ENCODE data around the gene FZD1. TPM values are rescaled to one million over a fixed set of nuclear protein-coding genes. Genes with fewer than 3 reads are reported as not detected.

The FZD1 gene
- total and polyA plus RNA-seq, 10 of the 15 experiments (the other 5 are each of a cell fraction or from before 2014, with no cell fraction given) = 0.07 to 0.56 (median 0.18) TPM

DNA sequence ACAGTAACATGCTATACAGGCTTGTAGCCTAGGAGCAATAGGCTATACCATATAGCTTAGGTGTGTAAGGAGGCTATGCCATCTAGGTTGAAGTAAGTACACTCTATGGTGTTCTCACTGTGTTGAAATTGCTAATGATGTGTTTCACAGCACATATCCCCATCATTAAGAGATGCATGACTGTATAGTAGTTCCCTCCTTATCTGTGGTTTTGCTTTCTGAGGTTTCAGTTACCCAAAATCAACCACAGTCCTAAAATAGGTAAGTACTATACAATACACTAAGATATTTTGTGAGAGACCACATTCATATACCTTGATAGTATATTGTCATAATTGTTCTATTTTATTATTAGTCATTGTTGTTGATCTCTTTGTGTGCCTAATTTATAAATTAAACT is 12.7 kb downstream of the FZD1 start (continued):
- no peak for TF ChIP-seq SPI1 (IDR thresholded peaks at IDR 0.05; ENCODE audit: borderline replicate concordance, insufficient read depth, low read depth, low read length)
- TF ChIP-seq, protein P1, sequence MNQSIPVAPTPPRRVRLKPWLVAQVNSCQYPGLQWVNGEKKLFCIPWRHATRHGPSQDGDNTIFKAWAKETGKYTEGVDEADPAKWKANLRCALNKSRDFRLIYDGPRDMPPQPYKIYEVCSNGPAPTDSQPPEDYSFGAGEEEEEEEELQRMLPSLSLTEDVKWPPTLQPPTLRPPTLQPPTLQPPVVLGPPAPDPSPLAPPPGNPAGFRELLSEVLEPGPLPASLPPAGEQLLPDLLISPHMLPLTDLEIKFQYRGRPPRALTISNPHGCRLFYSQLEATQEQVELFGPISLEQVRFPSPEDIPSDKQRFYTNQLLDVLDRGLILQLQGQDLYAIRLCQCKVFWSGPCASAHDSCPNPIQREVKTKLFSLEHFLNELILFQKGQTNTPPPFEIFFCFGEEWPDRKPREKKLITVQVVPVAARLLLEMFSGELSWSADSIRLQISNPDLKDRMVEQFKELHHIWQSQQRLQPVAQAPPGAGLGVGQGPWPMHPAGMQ (IDR thresholded peaks at IDR 0.05; ENCODE audit: borderline replicate concordance) = no peak
- TF ChIP-seq NFXL1 (IDR thresholded peaks at IDR 0.05; ENCODE audit: borderline replicate concordance) = no peak
- TF ChIP-seq IRF4 (IDR thresholded peaks at IDR 0.05; ENCODE audit: low read depth, low read length) = no peak
- TF ChIP-seq STAT3 (IDR thresholded peaks at IDR 0.05; ENCODE audit: low read depth, low read length) = no peak
- TF ChIP-seq ZNF622 (IDR thresholded peaks at IDR 0.05) = no peak
- no peak for TF ChIP-seq FOXK2 (IDR thresholded peaks at IDR 0.05)
- TF ChIP-seq TARDBP (IDR thresholded peaks at IDR 0.05; ENCODE audit: borderline replicate concordance) = no peak
- TF ChIP-seq, protein P2, sequence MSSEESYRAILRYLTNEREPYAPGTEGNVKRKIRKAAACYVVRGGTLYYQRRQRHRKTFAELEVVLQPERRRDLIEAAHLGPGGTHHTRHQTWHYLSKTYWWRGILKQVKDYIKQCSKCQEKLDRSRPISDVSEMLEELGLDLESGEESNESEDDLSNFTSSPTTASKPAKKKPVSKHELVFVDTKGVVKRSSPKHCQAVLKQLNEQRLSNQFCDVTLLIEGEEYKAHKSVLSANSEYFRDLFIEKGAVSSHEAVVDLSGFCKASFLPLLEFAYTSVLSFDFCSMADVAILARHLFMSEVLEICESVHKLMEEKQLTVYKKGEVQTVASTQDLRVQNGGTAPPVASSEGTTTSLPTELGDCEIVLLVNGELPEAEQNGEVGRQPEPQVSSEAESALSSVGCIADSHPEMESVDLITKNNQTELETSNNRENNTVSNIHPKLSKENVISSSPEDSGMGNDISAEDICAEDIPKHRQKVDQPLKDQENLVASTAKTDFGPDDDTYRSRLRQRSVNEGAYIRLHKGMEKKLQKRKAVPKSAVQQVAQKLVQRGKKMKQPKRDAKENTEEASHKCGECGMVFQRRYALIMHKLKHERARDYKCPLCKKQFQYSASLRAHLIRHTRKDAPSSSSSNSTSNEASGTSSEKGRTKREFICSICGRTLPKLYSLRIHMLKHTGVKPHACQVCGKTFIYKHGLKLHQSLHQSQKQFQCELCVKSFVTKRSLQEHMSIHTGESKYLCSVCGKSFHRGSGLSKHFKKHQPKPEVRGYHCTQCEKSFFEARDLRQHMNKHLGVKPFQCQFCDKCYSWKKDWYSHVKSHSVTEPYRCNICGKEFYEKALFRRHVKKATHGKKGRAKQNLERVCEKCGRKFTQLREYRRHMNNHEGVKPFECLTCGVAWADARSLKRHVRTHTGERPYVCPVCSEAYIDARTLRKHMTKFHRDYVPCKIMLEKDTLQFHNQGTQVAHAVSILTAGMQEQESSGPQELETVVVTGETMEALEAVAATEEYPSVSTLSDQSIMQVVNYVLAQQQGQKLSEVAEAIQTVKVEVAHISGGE (CRISPR knock-in tag; IDR thresholded peaks at IDR 0.05) = no peak
- TF ChIP-seq, protein P3, sequence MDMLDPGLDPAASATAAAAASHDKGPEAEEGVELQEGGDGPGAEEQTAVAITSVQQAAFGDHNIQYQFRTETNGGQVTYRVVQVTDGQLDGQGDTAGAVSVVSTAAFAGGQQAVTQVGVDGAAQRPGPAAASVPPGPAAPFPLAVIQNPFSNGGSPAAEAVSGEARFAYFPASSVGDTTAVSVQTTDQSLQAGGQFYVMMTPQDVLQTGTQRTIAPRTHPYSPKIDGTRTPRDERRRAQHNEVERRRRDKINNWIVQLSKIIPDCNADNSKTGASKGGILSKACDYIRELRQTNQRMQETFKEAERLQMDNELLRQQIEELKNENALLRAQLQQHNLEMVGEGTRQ (IDR thresholded peaks at IDR 0.05; ENCODE audit: borderline replicate concordance, low read depth, low read length) = no peak
- no peak for TF ChIP-seq KLF5 (IDR thresholded peaks at IDR 0.05; ENCODE audit: partially characterized antibody)
- TF ChIP-seq MTA3 (IDR thresholded peaks at IDR 0.05; ENCODE audit: borderline replicate concordance, low read length) = no peak
- TF ChIP-seq ATF7 (IDR thresholded peaks at IDR 0.05; ENCODE audit: low read depth) = no peak
- TF ChIP-seq NFIC (IDR thresholded peaks at IDR 0.05; ENCODE audit: low read depth, low read length) = peak; percentile 19; the same call in 1 of the 2 replicates
- TF ChIP-seq TCF12 (IDR thresholded peaks at IDR 0.05; ENCODE audit: low read depth, low read length) = no peak
- TF ChIP-seq MEF2B (IDR thresholded peaks at IDR 0.05; ENCODE audit: partially characterized antibody, poor library complexity, severe bottlenecking) = peak; percentile 84
- peak; percentile 77 for TF ChIP-seq MEF2A (IDR thresholded peaks at IDR 0.05; ENCODE audit: insufficient read depth, low read depth, low read length)
- TF ChIP-seq BCL11A (IDR thresholded peaks at IDR 0.05; ENCODE audit: low read depth, low read length) = no peak
- TF ChIP-seq, protein P4, sequence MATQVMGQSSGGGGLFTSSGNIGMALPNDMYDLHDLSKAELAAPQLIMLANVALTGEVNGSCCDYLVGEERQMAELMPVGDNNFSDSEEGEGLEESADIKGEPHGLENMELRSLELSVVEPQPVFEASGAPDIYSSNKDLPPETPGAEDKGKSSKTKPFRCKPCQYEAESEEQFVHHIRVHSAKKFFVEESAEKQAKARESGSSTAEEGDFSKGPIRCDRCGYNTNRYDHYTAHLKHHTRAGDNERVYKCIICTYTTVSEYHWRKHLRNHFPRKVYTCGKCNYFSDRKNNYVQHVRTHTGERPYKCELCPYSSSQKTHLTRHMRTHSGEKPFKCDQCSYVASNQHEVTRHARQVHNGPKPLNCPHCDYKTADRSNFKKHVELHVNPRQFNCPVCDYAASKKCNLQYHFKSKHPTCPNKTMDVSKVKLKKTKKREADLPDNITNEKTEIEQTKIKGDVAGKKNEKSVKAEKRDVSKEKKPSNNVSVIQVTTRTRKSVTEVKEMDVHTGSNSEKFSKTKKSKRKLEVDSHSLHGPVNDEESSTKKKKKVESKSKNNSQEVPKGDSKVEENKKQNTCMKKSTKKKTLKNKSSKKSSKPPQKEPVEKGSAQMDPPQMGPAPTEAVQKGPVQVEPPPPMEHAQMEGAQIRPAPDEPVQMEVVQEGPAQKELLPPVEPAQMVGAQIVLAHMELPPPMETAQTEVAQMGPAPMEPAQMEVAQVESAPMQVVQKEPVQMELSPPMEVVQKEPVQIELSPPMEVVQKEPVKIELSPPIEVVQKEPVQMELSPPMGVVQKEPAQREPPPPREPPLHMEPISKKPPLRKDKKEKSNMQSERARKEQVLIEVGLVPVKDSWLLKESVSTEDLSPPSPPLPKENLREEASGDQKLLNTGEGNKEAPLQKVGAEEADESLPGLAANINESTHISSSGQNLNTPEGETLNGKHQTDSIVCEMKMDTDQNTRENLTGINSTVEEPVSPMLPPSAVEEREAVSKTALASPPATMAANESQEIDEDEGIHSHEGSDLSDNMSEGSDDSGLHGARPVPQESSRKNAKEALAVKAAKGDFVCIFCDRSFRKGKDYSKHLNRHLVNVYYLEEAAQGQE (IDR thresholded peaks at IDR 0.05; ENCODE audit: low read depth, low read length) = no peak
- TF ChIP-seq TCF3 (IDR thresholded peaks at IDR 0.05; ENCODE audit: borderline replicate concordance, insufficient read depth, low read depth, low read length) = no peak
- TF ChIP-seq, protein P5, sequence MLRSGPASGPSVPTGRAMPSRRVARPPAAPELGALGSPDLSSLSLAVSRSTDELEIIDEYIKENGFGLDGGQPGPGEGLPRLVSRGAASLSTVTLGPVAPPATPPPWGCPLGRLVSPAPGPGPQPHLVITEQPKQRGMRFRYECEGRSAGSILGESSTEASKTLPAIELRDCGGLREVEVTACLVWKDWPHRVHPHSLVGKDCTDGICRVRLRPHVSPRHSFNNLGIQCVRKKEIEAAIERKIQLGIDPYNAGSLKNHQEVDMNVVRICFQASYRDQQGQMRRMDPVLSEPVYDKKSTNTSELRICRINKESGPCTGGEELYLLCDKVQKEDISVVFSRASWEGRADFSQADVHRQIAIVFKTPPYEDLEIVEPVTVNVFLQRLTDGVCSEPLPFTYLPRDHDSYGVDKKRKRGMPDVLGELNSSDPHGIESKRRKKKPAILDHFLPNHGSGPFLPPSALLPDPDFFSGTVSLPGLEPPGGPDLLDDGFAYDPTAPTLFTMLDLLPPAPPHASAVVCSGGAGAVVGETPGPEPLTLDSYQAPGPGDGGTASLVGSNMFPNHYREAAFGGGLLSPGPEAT (IDR thresholded peaks at IDR 0.05; ENCODE audit: low read depth) = no peak
